IPS-20b (cell line): ENCODE measurements around the gene TPO.
"Not testable (repeated sequence)": the region's sequence is repeated elsewhere in the genome, so short reads cannot be mapped to it uniquely, and the experiment has no call there.

ENCODE experiments used
- H3K27ac ChIP-seq: one replicate; pipeline ENCODE4 v1.5.1; 2013; ENCODE audit warnings: low read length
- H3K27me3 ChIP-seq: 2 replicates; pipeline ENCODE4 v1.6.1; 2013; ENCODE audit warnings: mild to moderate bottlenecking, low read length, inconsistent platforms; ENCODE audit not compliant: insufficient read depth
- H3K36me3 ChIP-seq: 2 replicates; pipeline ENCODE4 v1.6.1; 2013; ENCODE audit warnings: low read depth, mild to moderate bottlenecking, inconsistent platforms, low read length, moderate library complexity; ENCODE audit not compliant: insufficient read depth
- H3K4me1 ChIP-seq: 2 replicates; pipeline ENCODE4 v1.6.1; 2013; ENCODE audit warnings: mild to moderate bottlenecking, control low read depth, inconsistent platforms, low read length, moderate library complexity; ENCODE audit not compliant: insufficient read depth
- H3K4me3 ChIP-seq: 2 replicates; pipeline ENCODE4 v1.5.1; 2013; ENCODE audit warnings: mild to moderate bottlenecking, low read length, inconsistent platforms
- H3K9ac ChIP-seq: 2 replicates; pipeline ENCODE4 v1.6.1; 2013; ENCODE audit warnings: low read depth, mild to moderate bottlenecking, inconsistent platforms, low read length, moderate library complexity
- H3K9me3 ChIP-seq: 2 replicates; pipeline ENCODE4 v1.6.1; 2013; ENCODE audit warnings: mild to moderate bottlenecking, low read depth, low read length, inconsistent platforms; ENCODE audit not compliant: insufficient read depth

TPO gene

GRCh38 chr2:1511455-1511854, 98.2 kb downstream of the TPO start:
- no peaks in the 10 kb centered on the region for H3K27me3 ChIP-seq
- no peak overlapping the region for H3K4me3 ChIP-seq
- no peak overlapping the region for H3K27ac ChIP-seq
- no peaks in the 10 kb centered on the region for H3K4me1 ChIP-seq
- H3K36me3 ChIP-seq, result no peaks in the 10 kb centered on the region
- no peaks in the 10 kb centered on the region for H3K9me3 ChIP-seq
- H3K9ac ChIP-seq, result no peak overlapping the region

- no peaks in the 10 kb centered on the region for H3K9me3 ChIP-seq
- no peak overlapping the region for H3K9ac ChIP-seq
- H3K36me3 ChIP-seq, result no peaks in the 10 kb centered on the region
- H3K4me1 ChIP-seq, result no peaks in the 10 kb centered on the region
- no peak overlapping the region for H3K27ac ChIP-seq
- no peak overlapping the region for H3K4me3 ChIP-seq
- H3K27me3 ChIP-seq, result no peaks in the 10 kb centered on the region
Observed at GRCh38 chr2:1512321-1513289, 99.3 kb downstream of the TPO start.

GRCh38 chr2:1514391-1515072, 101.3 kb downstream of the TPO start:
- Histone ChIP-seq H3K9ac (no peak overlapping the region), H3K27me3 (no peaks in the 10 kb centered on the region), H3K27ac (no peak overlapping the region), H3K9me3 (no peaks in the 10 kb centered on the region), H3K4me1 (no peaks in the 10 kb centered on the region), H3K4me3 (no peak overlapping the region), H3K36me3 (no peaks in the 10 kb centered on the region)

- H3K4me1 ChIP-seq, result no peaks in the 10 kb centered on the region
- H3K27ac ChIP-seq, result no peak overlapping the region
- H3K27me3 ChIP-seq, result no peaks in the 10 kb centered on the region
- H3K36me3 ChIP-seq, result no peaks in the 10 kb centered on the region
- H3K4me3 ChIP-seq, result no peak overlapping the region
- no peak overlapping the region for H3K9ac ChIP-seq
- H3K9me3 ChIP-seq, result no peaks in the 10 kb centered on the region
Observed at GRCh38 chr2:1515073-1515430, 101.8 kb downstream of the TPO start.

- Histone ChIP-seq H3K4me3 (no peak overlapping the region), H3K27me3 (no peaks in the 10 kb centered on the region)
Observed at GRCh38 chr2:1515986-1516797, 102.9 kb downstream of the TPO start.

GRCh38 chr2:1516798-1517060, 103.5 kb downstream of the TPO start:
- Histone ChIP-seq H3K27me3 (no peaks in the 10 kb centered on the region), H3K27ac (no peak overlapping the region), H3K36me3 (no peaks in the 10 kb centered on the region), H3K4me3 (no peak overlapping the region), H3K9me3 (no peaks in the 10 kb centered on the region), H3K9ac (no peak overlapping the region), H3K4me1 (no peaks in the 10 kb centered on the region)

More at GRCh38 chr2:1515986-1516797, 102.9 kb downstream of the TPO start:
- no peak overlapping the region for H3K27ac ChIP-seq
- no peaks in the 10 kb centered on the region for H3K9me3 ChIP-seq
- H3K4me1 ChIP-seq, result no peaks in the 10 kb centered on the region
- no peaks in the 10 kb centered on the region for H3K36me3 ChIP-seq
- H3K9ac ChIP-seq, result no peak overlapping the region

- H3K4me3 ChIP-seq, H3K9me3 ChIP-seq, H3K9ac ChIP-seq, H3K36me3 ChIP-seq, H3K4me1 ChIP-seq, H3K27ac ChIP-seq, H3K27me3 ChIP-seq: not testable (repeated sequence)
Observed at GRCh38 chr2:1517291-1517690, 104.0 kb downstream of the TPO start.

- Histone ChIP-seq H3K36me3 (no peaks in the 10 kb centered on the region), H3K4me1 (no peaks in the 10 kb centered on the region), H3K4me3 (no peak overlapping the region), H3K27me3 (no peaks in the 10 kb centered on the region), H3K9me3 (no peaks in the 10 kb centered on the region), H3K27ac (no peak overlapping the region), H3K9ac (no peak overlapping the region)
Observed at GRCh38 chr2:1517786-1518185, 104.5 kb downstream of the TPO start.

GRCh38 chr2:1518331-1518803, 105.1 kb downstream of the TPO start:
- H3K4me1 ChIP-seq, result no peaks in the 10 kb centered on the region

GRCh38 chr2:1518867-1519530, 105.7 kb downstream of the TPO start:
- H3K36me3 ChIP-seq, result no peaks in the 10 kb centered on the region
- H3K4me1 ChIP-seq, result no peaks in the 10 kb centered on the region
- no peaks in the 10 kb centered on the region for H3K9me3 ChIP-seq
- no peak overlapping the region for H3K27ac ChIP-seq
- H3K9ac ChIP-seq, result no peak overlapping the region
- H3K27me3 ChIP-seq, result no peaks in the 10 kb centered on the region
- no peak overlapping the region for H3K4me3 ChIP-seq

More at GRCh38 chr2:1518331-1518803, 105.1 kb downstream of the TPO start:
- Histone ChIP-seq H3K9ac (no peak overlapping the region), H3K9me3 (no peaks in the 10 kb centered on the region), H3K4me3 (no peak overlapping the region), H3K27ac (no peak overlapping the region), H3K27me3 (no peaks in the 10 kb centered on the region), H3K36me3 (no peaks in the 10 kb centered on the region)

- Histone ChIP-seq H3K4me1 (no peaks in the 10 kb centered on the region), H3K27ac (no peak overlapping the region), H3K9ac (no peak overlapping the region), H3K9me3 (no peaks in the 10 kb centered on the region), H3K27me3 (no peaks in the 10 kb centered on the region), H3K36me3 (no peaks in the 10 kb centered on the region), H3K4me3 (no peak overlapping the region)
Observed at GRCh38 chr2:1521191-1521877, 108.1 kb downstream of the TPO start.
